ENCODE measurements around the gene CHCHD10.

DNA sequence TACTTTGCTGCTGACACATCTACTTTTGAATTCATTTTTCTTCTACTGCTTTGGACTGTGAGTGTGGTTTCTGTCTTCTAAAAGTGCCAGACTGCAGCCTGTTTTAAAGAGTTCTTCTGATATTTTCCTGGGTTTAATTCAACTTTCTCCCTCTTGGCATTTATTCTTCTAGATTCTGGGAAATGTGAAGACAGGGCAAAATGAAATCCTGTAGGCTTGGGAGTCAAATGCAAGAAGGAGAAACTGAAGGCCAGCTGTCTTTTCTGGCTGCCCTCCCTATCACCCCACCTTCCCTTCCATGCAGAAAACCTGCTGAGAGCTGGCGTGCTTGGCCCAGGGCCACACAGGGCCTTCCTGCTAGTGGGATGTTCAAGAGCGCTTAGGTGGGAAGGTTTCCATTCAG lies 24.5 kb downstream of the CHCHD10 start:
- TF ChIP-seq, protein P1, sequence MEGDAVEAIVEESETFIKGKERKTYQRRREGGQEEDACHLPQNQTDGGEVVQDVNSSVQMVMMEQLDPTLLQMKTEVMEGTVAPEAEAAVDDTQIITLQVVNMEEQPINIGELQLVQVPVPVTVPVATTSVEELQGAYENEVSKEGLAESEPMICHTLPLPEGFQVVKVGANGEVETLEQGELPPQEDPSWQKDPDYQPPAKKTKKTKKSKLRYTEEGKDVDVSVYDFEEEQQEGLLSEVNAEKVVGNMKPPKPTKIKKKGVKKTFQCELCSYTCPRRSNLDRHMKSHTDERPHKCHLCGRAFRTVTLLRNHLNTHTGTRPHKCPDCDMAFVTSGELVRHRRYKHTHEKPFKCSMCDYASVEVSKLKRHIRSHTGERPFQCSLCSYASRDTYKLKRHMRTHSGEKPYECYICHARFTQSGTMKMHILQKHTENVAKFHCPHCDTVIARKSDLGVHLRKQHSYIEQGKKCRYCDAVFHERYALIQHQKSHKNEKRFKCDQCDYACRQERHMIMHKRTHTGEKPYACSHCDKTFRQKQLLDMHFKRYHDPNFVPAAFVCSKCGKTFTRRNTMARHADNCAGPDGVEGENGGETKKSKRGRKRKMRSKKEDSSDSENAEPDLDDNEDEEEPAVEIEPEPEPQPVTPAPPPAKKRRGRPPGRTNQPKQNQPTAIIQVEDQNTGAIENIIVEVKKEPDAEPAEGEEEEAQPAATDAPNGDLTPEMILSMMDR (IDR thresholded peaks at IDR 0.05; ENCODE audit: borderline replicate concordance, extremely low read depth, low read length, poor library complexity, severe bottlenecking): no peak
- no peak for TF ChIP-seq EZH2 (IDR thresholded peaks at IDR 0.05; ENCODE audit: borderline replicate concordance, low read depth, low read length, severe bottlenecking)
